GM21423 (cell line): Measurements from ENCODE around the gene CSKMT.
"Not testable (repeated sequence)": the region's sequence is repeated elsewhere in the genome, so short reads cannot be mapped to it uniquely, and the experiment has no call there.

Experiments used
- ATAC-seq: cut with Tn5 transposase; IDR thresholded peaks from one replicate; pipeline ENCODE4 v1.9.1; 2021; ENCODE audit warnings: mild to moderate bottlenecking, moderate library complexity; ENCODE audit not compliant: unreplicated experiment

CSKMT gene

GRCh38 chr11:62687508-62688396 is 22.6 kb downstream of the CSKMT start:
- no peak for ATAC-seq

GRCh38 chr11:62688491-62688890 is 23.4 kb downstream of the CSKMT start:
- ATAC-seq: no peak

GRCh38 chr11:62689421-62690183 is 24.5 kb downstream of the CSKMT start, which contains the start of gene LRRN4CL:
TSS of gene LRRN4CL (minus strand) at chr11:62689530. CDS start at chr11:62688508, 1,022 bp downstream.
- ATAC-seq: no peak

- not testable (repeated sequence) for ATAC-seq
Observed at GRCh38 chr11:62693624-62694023, 28.5 kb downstream of the CSKMT start.

- no peak for ATAC-seq
Observed at GRCh38 chr11:62694455-62695167, 29.5 kb downstream of the CSKMT start.

- no peak for ATAC-seq
Observed at GRCh38 chr11:62702246-62702645, 37.1 kb downstream of the CSKMT start.

GRCh38 chr11:62703921-62704320 is 38.8 kb downstream of the CSKMT start:
- not testable (repeated sequence) for ATAC-seq

- no peak for ATAC-seq
Observed at GRCh38 chr11:62705413-62705812, 40.3 kb downstream of the CSKMT start.

GRCh38 chr11:62705880-62706849 is 41.1 kb downstream of the CSKMT start:
- peak; percentile 51 for ATAC-seq

- ATAC-seq: no peak
Observed at GRCh38 chr11:62706850-62707247, 41.7 kb downstream of the CSKMT start.

GRCh38 chr11:62707277-62707861 is 42.3 kb downstream of the CSKMT start, which contains the start of the genes BSCL2 and GNG3:
TSS of gene BSCL2 (minus strand) at chr11:62707424. CDS start at chr11:62707195, 229 bp downstream.
TSS of gene GNG3 (plus strand) at chr11:62707676. CDS start at chr11:62708296, 620 bp downstream.
- ATAC-seq: no peak

- no peak for ATAC-seq
Observed at GRCh38 chr11:62708392-62708791, 43.3 kb downstream of the CSKMT start.

GRCh38 chr11:62708793-62709192 is 43.7 kb downstream of the CSKMT start:
- ATAC-seq: no peak

GRCh38 chr11:62709247-62710000 is 44.3 kb downstream of the CSKMT start:
- ATAC-seq: peak; percentile 65

- peak; percentile 6 for ATAC-seq
Observed at GRCh38 chr11:62710001-62710345, 44.9 kb downstream of the CSKMT start.

GRCh38 chr11:62712276-62712812 is 47.2 kb downstream of the CSKMT start:
- ATAC-seq: no peak

- ATAC-seq: no peak
Observed at GRCh38 chr11:62712861-62713260, 47.7 kb downstream of the CSKMT start.

GRCh38 chr11:62713343-62713742 is 48.2 kb downstream of the CSKMT start:
- ATAC-seq: no peak
